HUES48 (cell line): ENCODE results near the gene ZBTB20.

Experiments used
- H3K27ac ChIP-seq: one replicate; pipeline ENCODE4 v1.7.0; 2013; ENCODE audit warnings: low read depth, low read length, inconsistent platforms
- H3K27me3 ChIP-seq: 2 replicates; pipeline ENCODE4 v1.6.1; 2013; ENCODE audit warnings: mild to moderate bottlenecking, low read length; ENCODE audit not compliant: control insufficient read depth, insufficient read depth
- H3K36me3 ChIP-seq: 2 replicates; pipeline ENCODE4 v1.6.1; 2013; ENCODE audit warnings: low read length; ENCODE audit not compliant: control insufficient read depth, insufficient read depth
- H3K4me1 ChIP-seq: 2 replicates; pipeline ENCODE4 v1.6.1; 2013; ENCODE audit warnings: mild to moderate bottlenecking, low read length; ENCODE audit not compliant: control insufficient read depth, insufficient read depth
- H3K4me3 ChIP-seq: 2 replicates; pipeline ENCODE4 v1.5.1; 2013; ENCODE audit warnings: mild to moderate bottlenecking, low read depth, low read length
- H3K9ac ChIP-seq: 2 replicates; pipeline ENCODE4 v1.6.1; 2013; ENCODE audit warnings: mild to moderate bottlenecking, low read depth, low read length, moderate library complexity
- H3K9me3 ChIP-seq: 2 replicates; pipeline ENCODE4 v1.6.1; 2013; ENCODE audit warnings: low read length; ENCODE audit not compliant: control insufficient read depth, insufficient read depth

The ZBTB20 gene

GRCh38 chr3:114420072-114420471 is 727.0 kb downstream of the ZBTB20 start:
- Histone ChIP-seq H3K9ac (no peak overlapping the region), H3K4me1 (peaks cover 10% of the 10 kb centered on the region; the same call in 1 of the 2 replicates), H3K36me3 (no peaks in the 10 kb centered on the region), H3K27ac (no peak overlapping the region), H3K4me3 (no peak overlapping the region), H3K27me3 (no peaks in the 10 kb centered on the region), H3K9me3 (0 out of 2 replicates have a peak, but pooled peaks cover under 1% of the 10 kb centered on the region)

DNA sequence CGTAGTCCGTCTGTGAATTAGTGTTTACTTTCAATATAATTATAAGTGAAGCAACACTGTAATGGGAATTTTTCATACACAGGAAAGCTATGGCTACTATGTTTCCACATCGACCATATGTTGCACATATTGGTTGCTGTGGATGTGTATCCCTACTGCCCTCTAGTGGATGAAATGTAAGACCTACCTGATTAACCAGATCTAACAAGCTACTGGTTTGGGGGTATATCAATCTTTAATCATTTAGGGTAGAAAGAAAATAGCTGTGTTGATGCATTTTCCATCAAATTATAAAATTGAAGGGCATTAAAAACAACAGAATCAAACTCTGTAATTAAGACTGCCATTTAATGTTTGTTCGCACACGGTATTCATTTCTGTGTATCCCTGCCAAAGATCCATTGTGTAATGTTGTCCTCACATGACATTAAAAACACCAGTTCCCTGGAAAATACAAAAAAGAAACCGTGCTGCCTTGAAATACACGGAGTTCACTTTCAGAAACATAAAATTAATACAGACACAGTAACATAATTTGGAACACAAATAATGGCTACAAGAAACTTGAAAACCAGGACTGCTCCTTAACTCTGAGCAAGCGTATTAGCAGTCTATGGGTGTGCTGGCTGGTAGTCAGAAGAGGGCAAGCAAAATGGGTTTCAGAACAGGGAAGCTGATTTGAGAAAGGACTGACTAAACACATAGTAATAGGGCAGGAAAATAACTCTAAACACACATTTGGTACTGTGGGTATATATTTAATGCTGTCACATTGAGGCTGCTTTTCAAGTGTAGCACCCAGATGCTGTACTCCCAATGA is 728.2 kb downstream of the ZBTB20 start:
- H3K9ac ChIP-seq, result no peak overlapping the region
- no peaks in the 10 kb centered on the region for H3K9me3 ChIP-seq
- H3K4me3 ChIP-seq, result no peak overlapping the region
- H3K36me3 ChIP-seq, result no peaks in the 10 kb centered on the region
- no peaks in the 10 kb centered on the region for H3K27me3 ChIP-seq
- peaks cover 5% of the 10 kb centered on the region; the same call in 1 of the 2 replicates for H3K4me1 ChIP-seq
- H3K27ac ChIP-seq, result no peak overlapping the region

DNA sequence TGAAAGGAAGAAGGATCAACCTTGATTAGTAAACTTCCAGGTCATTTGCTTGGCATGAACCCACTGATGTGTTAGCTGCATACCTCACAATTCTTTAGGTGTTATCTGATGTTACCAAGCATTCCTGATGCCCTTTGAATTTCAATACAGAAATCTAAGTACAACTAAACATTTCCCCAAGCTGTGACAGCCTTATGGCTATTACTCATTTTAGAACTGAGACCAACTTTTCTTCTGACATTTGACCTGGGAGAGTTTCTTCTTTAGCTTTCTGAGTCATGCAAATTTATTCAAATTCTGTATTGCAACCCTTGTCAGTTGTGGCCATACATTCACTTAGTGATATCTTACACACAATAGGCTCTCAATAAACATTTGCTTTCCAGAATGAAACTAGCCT is 729.0 kb downstream of the ZBTB20 start:
- Histone ChIP-seq H3K36me3 (no peaks in the 10 kb centered on the region), H3K9ac (no peak overlapping the region), H3K4me3 (no peak overlapping the region), H3K9me3 (no peaks in the 10 kb centered on the region), H3K27ac (no peak overlapping the region), H3K27me3 (no peaks in the 10 kb centered on the region), H3K4me1 (peaks cover 5% of the 10 kb centered on the region; the same call in 1 of the 2 replicates)

- H3K4me3 ChIP-seq, result no peak overlapping the region
- H3K9ac ChIP-seq, result no peak overlapping the region
- H3K36me3 ChIP-seq, result no peaks in the 10 kb centered on the region
- peaks cover 9% of the 10 kb centered on the region for H3K4me1 ChIP-seq
- H3K9me3 ChIP-seq, result no peaks in the 10 kb centered on the region
- no peaks in the 10 kb centered on the region for H3K27me3 ChIP-seq
- H3K27ac ChIP-seq, result no peak overlapping the region
Observed at GRCh38 chr3:114417675-114418074, 729.4 kb downstream of the ZBTB20 start.

DNA sequence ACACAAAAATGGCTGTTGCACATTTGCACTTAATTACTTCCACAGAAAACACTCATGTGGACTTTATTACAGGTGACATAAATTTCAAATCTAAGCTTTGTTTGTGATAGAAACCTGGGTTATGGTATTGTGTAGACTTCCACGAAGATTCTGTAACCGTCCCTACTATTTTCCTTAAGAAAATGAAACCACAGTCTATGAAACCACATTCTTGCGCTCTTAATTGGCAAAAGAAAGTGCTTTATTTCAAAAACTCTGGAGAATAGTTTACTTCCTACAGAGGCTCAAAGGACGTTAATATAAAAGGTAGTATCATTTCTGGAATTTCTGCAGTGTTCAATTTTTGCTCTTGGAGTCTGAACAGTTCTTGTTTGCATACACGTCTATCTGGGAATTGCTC is 729.8 kb downstream of the ZBTB20 start:
- H3K4me3 ChIP-seq, result no peak overlapping the region

GRCh38 chr3:114411811-114412803 is 735.0 kb downstream of the ZBTB20 start:
- H3K27me3 ChIP-seq, result no peaks in the 10 kb centered on the region
- peak overlapping the region; percentile 49 for H3K27ac ChIP-seq
- H3K4me3 ChIP-seq, result no peak overlapping the region; the same call in 1 of the 2 replicates
- no peak overlapping the region; the same call in 1 of the 2 replicates for H3K9ac ChIP-seq
- no peaks in the 10 kb centered on the region for H3K9me3 ChIP-seq
- no peaks in the 10 kb centered on the region for H3K36me3 ChIP-seq
- H3K4me1 ChIP-seq, result peaks cover 50% of the 10 kb centered on the region

More for the DNA sequence above, 729.8 kb downstream of the ZBTB20 start:
- Histone ChIP-seq H3K9me3 (no peaks in the 10 kb centered on the region), H3K4me1 (peaks cover 13% of the 10 kb centered on the region), H3K9ac (no peak overlapping the region), H3K27me3 (no peaks in the 10 kb centered on the region), H3K27ac (no peak overlapping the region), H3K36me3 (no peaks in the 10 kb centered on the region)

- H3K9me3 ChIP-seq, result no peaks in the 10 kb centered on the region
- H3K4me3 ChIP-seq, result no peak overlapping the region; the same call in 1 of the 2 replicates
- H3K4me1 ChIP-seq, result peaks cover 50% of the 10 kb centered on the region
- no peaks in the 10 kb centered on the region for H3K36me3 ChIP-seq
- H3K27ac ChIP-seq, result peak overlapping the region; percentile 48
- H3K9ac ChIP-seq, result no peak overlapping the region; the same call in 1 of the 2 replicates
- H3K27me3 ChIP-seq, result no peaks in the 10 kb centered on the region
Observed at GRCh38 chr3:114411190-114411668, 735.9 kb downstream of the ZBTB20 start.

DNA sequence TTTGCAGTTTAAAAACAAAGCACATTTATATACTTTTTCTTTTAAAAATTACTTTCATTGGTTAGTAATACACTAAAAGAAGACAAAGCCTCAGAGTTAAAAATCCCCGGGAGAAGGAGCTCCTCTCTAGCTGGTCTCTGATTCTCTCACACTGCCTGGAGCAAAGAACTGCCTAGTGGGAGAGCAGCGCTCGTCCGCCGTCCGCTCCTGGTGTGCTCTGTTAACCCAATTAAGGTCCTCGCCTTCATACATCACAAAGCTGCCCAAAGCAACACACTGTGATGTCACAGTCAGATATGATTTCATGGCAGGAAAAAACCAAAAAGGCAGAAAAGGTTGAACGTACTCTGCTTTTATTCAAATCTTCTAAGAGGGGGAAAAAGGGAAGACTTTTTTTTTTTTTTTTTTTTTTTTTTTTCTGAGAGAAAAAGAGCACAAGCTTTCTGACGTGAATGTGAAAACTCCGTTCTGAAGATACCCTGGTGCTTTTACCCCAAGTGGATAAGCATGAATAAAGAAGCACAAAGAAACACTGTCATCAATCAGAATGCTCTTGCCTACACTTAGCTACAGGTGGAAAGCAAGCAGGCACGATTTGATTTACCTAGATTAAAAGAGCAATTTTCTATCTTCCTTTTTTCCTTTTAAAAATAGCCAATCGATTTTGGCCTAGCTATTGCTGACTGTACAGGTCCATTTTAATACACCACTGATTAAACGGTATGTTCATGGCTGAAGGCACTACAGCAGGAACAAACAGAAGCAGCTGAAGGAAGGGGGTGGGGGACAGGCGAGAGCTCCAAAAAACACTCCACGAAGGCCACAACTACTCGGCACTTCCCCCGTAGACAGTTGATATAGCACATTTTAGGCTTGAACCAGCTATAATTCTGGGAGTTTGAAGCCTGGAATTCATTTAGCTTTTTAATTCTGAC is 738.1 kb downstream of the ZBTB20 start:
- Histone ChIP-seq H3K4me3 (no peak overlapping the region), H3K27ac (no peak overlapping the region), H3K27me3 (no peaks in the 10 kb centered on the region), H3K9ac (no peak overlapping the region), H3K9me3 (no peaks in the 10 kb centered on the region), H3K4me1 (peaks cover 50% of the 10 kb centered on the region), H3K36me3 (no peaks in the 10 kb centered on the region)

DNA sequence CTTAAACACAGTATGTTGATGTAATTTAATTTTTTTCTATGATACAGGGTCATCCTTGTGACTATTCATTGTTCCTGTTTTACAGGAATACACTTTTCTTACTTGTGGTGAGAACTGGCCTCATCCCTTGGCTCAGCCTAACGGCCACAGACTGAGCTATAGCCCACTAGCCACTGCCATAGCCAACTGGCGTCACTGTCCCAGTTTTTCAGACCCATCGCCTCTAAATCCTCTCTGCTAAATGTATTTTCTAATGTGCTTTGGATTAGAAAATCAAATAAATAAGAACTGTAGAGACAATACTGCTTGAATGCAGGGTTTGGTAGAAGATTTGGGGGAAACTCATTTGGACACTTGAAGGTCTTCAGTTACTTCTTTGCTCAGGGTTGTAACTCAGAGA is 740.2 kb downstream of the ZBTB20 start:
- H3K27me3 ChIP-seq, result no peaks in the 10 kb centered on the region
- no peak overlapping the region for H3K4me3 ChIP-seq
- no peaks in the 10 kb centered on the region for H3K36me3 ChIP-seq
- H3K9ac ChIP-seq, result no peak overlapping the region
- no peak overlapping the region for H3K27ac ChIP-seq
- peaks cover 38% of the 10 kb centered on the region for H3K4me1 ChIP-seq
- H3K9me3 ChIP-seq, result no peaks in the 10 kb centered on the region

DNA sequence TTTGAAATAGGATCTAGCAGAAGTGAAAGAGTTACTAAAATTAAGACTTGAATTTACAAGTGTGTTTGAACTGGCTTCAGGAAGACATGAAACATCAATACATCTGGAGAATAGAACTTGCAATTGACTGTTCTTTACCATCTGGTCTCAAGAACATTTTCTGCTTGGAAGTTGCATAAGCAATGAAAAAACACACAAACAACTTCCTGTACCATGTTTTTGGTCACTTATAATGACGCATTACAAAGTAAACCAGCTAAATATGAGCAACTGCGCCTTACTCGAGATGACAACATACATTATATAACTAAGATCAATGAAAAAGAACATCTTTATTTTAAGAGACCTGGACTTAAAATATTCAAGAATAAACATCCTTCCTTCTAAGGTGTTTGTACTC is 740.8 kb downstream of the ZBTB20 start:
- H3K9ac ChIP-seq, result no peak overlapping the region
- no peaks in the 10 kb centered on the region for H3K27me3 ChIP-seq
- H3K4me1 ChIP-seq, result peaks cover 32% of the 10 kb centered on the region
- H3K9me3 ChIP-seq, result no peaks in the 10 kb centered on the region
- H3K27ac ChIP-seq, result no peak overlapping the region
- no peak overlapping the region for H3K4me3 ChIP-seq
- H3K36me3 ChIP-seq, result no peaks in the 10 kb centered on the region
